ENCODE data around the gene ZFPM1.
A peak's percentile ranks its signal among the peaks of the same experiment; 100 is the strongest.

Gene ZFPM1

DNA sequence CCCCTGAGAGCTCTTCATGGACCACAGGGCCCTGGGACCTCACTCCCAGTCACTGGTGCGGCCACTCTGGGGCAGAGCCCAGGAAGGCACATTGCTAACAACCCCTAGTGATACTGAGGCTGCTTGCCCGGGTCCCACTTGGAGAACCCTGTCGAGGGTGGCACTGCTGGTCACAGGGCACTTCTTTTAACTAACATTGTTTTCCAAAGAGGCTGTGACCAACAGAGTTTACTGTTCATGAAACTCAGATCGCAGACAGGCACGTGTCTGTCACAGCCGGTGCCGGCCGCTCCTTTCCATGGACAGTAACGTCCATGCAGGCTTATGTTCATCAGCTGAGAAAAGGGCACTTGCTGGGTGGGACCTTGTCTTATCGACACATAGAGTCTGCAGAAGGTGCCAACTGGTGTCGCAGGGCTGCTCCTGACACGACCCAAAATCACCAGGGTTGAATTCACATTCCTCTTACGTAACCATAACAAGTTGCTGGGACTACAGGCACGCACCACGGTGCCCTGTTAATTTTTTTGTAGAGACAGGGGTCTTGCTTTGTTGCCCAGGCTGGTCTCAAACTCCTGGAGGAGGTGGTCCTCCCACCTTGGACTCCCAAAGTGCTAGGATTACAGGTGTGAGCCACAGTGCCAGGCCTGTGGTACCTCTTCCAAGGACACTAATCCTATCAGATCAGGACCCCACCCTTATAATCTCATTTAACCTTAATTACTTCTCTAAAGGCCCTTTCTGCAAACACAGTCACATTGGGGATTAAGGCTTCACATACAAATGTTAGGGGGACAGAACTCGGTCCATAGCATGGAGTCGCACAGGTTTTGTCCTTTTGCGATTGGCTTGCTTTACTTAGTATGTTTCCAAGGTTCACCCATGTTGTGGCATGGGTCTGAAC is 115.9 kb downstream of the ZFPM1 start:
- no peak for DNase-seq (ENCODE audit: low read depth)

- DNase-seq (ENCODE audit: low read depth), result no peak
Measured at GRCh38 chr16:88569614-88569984, 116.5 kb downstream of the ZFPM1 start.

- peak; percentile 99 for DNase-seq (ENCODE audit: low read depth)
Measured at GRCh38 chr16:88569985-88570690, 117.1 kb downstream of the ZFPM1 start, which contains the start of gene ZC3H18. Gene ZC3H18, plus strand, starts transcription at chr16:88570403. Its CDS starts 6,721 bp downstream, at chr16:88577124.

GRCh38 chr16:88570691-88571092 is 117.6 kb downstream of the ZFPM1 start:
- DNase-seq (ENCODE audit: low read depth), result peak; percentile 13

GRCh38 chr16:88575251-88575650 is 122.2 kb downstream of the ZFPM1 start:
- no peak for DNase-seq (ENCODE audit: low read depth)

GRCh38 chr16:88576307-88576706 is 123.2 kb downstream of the ZFPM1 start:
- DNase-seq (ENCODE audit: low read depth), result no peak

GRCh38 chr16:88577166-88577565 is 124.1 kb downstream of the ZFPM1 start:
- no peak for DNase-seq (ENCODE audit: low read depth)

- DNase-seq (ENCODE audit: low read depth), result no peak
Measured at GRCh38 chr16:88578446-88579313, 125.6 kb downstream of the ZFPM1 start.

DNA sequence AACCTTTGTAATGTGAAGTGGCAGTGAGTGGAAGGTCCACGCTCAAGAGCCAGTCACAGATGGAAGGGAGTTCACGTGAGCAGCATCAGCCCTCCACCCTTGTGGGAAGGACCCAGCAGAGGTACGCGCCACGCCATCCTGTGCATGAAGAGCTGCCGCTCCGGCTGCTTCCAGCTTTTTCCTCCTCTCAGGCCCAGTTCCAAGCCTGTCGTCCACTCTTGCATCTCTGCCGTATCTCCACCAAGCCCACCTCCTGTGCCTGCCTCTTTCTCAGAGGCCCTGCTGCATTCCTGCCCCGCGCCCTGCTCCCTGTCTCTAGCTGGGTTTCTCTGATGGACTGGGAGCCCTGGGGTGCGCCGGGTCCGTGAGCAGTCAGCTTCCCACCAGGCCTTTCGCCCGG is 127.3 kb downstream of the ZFPM1 start:
- no peak for DNase-seq (ENCODE audit: low read depth)

DNA sequence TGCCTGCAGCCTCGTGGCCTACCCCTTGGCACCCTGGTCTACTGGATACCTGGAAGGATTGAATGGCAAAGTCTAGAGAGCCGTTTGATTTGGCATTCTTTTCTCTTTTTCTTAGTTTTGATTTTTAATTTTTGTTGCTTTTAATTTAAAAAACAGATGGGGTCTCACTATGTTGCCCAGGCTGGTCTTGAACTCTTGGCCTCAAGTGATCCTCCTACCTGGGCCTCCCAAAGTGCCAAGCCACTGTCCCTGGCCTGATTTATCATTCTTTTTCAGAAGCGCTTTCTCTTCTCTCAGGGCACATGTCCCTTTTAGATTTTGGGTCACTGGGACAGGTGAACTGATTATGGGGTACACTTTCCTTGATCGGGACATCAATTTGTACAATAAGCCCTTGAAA is 128.0 kb downstream of the ZFPM1 start:
- DNase-seq (ENCODE audit: low read depth), result no peak

DNA sequence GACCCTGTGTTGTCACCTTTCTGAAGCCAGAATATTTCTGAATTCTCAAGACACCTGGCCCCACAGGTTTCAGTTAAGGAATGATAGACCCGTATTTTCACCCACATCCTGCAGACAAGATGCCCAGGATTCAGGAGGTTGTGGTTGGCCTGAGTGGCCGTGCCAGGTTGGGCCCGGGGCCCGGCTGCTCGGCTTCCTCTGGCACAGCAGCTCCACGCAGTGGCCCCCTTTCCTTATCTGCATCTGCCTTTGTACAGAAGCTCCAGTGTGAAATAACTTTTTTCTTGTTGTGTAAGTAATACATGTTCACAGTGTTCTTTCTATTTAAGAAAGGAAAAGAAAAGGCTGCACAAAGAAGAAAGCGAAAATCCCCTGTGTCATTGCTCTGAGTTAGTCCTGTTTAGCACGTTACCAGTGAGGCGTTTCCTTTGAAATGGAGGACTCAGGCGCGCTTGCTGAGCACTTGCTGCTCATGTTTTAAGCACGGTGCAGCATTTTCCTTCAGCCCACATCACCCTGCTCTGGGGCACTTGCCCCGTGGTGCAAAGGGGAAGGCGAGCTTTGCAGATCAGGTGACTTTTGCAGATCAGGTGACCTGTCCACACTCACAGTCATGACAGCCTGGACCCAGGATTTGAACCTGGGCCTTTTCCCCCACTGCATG is 130.0 kb downstream of the ZFPM1 start:
- DNase-seq (ENCODE audit: low read depth), result no peak

GRCh38 chr16:88584676-88585075 is 131.6 kb downstream of the ZFPM1 start:
- DNase-seq (ENCODE audit: low read depth), result no peak

GRCh38 chr16:88585269-88585668 is 132.2 kb downstream of the ZFPM1 start:
- DNase-seq (ENCODE audit: low read depth), result no peak

GRCh38 chr16:88585927-88586581 is 133.0 kb downstream of the ZFPM1 start:
- DNase-seq (ENCODE audit: low read depth), result no peak
